DMS53 treated with DMSO at 0.1 percent for 48 hours (cell line): Measurements from ENCODE around the gene SSH2.

Experiments used
- DNase-seq: peaks from one replicate; lab custom pipeline; 2025; ENCODE audit not compliant: unreplicated experiment; lab: John Stamatoyannopoulos, UW

The SSH2 gene

DNA sequence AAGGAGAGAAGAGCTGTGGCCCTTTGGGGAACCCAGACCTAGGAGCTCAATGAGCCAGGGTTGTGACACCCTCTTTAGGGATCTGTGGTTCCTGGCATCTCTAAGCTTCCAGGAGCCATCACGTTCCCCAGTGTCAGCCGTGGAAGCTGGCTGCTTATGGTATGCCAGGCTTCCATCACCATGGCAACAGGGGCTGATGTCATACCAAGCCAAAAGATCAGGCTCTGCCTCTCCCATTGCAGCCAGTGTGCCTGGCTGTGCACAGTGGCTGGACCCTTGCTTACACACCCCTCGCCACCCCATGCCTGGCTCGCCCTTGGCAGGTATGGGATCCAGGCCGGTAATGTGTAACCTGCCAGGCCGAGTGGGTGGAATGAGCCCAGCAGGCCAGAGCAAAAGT lies 91.1 kb downstream of the SSH2 start:
- no peak for DNase-seq

DNA sequence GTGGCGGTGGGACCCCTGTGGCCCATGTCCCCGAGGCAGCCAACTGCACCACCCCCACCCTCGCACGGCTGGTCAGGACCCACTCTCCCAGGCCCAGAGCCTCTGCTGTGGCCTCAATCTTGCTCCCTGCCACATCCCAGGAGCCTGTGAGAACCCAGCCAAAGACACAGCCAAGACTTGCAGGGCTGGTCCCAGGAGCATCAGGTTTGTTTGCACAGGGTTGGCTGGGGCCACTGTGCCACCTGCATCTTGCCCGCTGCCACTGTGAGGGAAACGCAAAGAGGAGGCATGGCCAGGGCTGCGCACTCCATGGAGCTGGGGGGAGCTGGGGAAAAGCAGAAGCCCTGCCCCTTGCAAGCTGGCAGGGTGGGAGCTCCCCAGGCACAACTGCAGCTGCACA lies 92.5 kb downstream of the SSH2 start:
- DNase-seq = no peak

GRCh38 chr17:29836643-29837042 lies 93.4 kb downstream of the SSH2 start:
- DNase-seq = no peak

DNA sequence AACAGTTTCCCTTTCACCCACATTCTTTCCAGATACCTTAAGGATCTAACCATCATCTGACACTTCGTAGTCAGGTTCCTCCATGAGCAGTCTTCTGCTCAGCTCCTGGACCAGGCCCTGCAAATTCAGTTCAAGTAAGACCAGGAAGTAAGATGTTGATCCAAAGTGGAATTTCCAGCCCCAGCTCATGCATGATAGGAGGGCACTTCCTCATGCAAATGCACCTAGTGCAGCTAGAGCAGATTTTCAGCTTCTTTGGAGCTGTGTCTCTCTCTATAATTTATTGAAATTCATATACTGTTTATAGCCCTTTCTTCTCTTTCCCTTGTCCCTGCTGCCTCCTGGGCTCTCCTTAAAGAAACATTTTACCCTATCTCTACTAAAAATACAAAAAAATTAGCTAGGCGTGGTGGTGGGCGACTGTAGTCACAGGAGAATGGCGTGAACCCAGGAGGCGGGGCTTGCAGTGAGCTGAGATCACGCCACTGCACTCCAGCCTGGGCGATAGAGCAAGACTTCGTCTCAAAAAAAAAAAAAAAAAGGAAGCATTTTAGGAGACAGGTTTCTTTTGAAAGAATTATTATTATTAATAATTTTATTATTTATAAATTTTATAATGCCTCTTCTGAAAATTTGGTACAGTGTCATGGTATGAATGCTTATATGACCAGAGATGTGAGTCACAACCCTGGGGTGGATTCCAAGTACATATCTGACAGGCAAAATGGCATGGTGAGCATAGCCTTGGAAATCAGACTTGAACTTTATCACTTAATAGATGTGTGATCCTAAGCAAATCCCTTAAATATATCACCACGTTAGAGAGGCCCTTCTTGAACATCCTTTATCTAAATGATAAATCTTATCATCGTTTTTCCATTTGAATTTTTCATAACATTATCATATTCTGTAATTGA lies 94.3 kb downstream of the SSH2 start:
- no peak for DNase-seq

- no peak for DNase-seq
Measured at GRCh38 chr17:29833801-29834200, 96.2 kb downstream of the SSH2 start.

DNA sequence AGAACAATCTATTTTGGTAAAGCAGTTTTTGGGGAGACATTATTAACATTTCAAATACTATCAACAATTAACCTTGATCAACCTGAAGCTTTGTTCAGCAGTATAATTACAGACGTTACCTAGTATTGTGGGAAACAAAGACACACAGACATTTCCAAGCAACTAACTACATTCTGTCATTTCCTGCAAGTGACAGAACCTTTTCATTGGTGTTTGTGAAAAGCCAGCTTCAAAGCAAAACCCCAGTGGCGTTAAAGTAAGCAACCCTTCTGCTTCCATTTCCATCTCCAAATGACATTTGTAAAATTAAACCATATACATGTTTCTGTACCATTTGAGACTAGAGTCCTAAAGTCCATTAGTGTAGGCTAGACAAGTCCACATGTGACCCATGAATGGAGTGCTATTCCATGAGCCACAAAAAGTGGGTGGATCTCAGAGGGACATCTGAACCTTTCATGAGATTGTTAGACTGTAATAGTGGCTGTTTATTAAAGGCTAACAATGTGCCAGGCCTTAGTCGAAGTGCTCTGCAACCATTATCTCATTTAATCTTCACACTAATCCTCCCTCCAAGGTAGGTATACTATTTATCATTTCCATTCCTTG lies 101.2 kb downstream of the SSH2 start:
- DNase-seq = no peak

GRCh38 chr17:29827179-29827578 lies 102.8 kb downstream of the SSH2 start:
- DNase-seq = no peak

DNA sequence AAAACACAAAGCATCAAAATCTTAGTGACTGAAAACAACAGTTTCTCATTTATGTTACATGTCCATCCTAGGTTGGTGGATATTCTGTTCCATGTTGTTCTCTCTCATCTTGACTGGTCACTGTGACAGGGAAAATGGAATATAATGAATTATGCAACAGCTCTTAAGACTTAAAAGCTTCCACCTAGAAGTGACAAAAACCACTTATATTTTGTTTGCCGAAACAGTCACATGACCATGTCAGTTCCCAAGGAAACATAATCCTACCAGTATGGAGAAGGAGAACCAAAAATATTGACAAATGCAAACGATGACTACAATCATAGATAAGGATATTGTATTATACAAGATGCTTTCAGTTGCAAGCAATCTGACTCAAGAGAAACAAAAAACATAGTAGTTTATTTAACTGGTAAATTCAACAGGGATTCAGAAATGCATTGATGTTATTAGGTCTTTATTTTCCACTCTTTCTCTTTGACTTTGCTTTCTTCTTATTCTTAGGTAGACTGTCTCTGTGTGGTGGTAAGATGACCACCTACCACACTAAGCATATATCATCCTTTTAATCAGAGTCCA lies 103.8 kb downstream of the SSH2 start:
- peak; percentile 89 for DNase-seq

GRCh38 chr17:29825604-29826003 lies 104.4 kb downstream of the SSH2 start:
- DNase-seq = peak; percentile 80

GRCh38 chr17:29821897-29822296 lies 108.1 kb downstream of the SSH2 start:
- DNase-seq = no peak

DNA sequence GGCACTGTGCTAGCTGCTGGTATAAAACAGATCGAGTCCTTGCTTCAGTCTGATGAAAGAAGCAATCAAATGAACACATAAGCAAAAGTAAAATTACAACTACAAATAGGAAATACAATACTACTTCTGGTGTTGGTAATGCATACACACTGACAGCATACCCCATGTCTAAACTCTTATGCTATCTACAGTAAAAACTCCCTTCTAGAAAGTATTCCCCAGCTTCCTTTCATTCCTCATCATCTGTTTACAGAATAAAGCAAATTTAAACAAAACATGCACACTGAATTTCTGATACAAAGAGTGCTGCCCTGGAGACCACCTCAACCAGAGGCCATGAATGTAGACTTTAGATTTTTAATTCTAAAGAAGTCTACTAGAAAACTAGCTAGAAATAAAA lies 109.6 kb downstream of the SSH2 start:
- DNase-seq = no peak

DNA sequence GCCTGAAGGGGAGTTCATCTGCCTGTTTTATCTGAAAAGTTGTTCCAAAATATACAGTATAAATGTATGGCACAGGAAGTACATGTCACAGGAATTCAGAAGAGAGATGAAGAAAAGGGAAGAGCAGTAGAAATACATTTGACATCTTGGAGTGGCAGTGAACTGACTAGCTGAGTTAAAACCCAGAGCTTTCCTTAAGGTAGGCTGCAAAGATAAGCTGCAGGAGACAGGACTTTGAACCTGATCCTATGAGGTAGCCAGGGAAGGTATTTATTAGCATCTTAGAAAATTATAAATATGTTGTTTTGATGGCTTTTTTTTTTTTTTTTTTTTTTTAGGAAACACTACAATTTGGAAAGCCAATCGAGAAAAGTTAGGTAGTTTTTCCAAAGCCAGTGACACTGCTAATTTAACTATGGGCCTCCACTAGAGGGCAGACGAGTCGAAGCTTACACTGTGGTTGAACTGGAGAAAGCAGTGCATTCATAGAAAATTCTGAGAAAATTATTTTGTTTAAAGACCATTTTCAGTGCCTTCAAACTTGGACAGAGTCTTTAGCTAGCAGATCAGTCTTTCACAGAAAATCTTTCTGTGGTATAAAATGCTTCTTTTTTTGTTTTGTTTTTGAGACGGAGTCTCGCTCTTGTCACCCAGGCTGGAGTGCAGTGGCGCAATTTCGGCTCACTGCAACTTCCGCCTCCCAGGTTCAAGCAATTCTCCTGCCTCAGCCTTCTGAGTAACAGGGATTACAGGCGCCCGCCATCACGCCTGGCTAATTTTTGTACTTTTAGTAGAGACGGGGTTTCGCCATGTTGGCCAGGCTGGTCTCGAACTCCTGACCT lies 122.3 kb downstream of the SSH2 start:
- peak; percentile 11 for DNase-seq

- DNase-seq = no peak
Measured at GRCh38 chr17:29802246-29802645, 127.8 kb downstream of the SSH2 start.

DNA sequence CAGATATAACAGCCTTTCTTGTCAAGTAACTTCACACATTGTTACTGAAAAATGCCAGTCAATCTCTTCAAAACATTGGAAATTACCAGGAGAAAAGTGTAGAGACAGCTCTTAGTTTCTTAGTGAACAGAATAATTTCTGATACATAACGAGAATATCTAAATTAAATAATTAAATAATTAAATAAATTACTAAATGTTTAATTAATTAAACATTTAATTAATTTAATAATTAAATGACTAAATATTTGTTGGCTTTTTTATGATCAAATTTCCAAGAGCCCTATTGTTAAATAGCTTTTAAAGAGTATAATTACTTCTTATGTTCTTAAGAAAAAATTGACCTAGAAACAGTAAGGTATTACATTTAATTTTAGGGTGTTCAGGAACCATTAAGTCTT lies 129.6 kb downstream of the SSH2 start:
- no peak for DNase-seq

- DNase-seq = no peak
Measured at GRCh38 chr17:29796652-29797051, 133.4 kb downstream of the SSH2 start.

- DNase-seq = no peak
Measured at GRCh38 chr17:29793501-29793900, 136.5 kb downstream of the SSH2 start.

- no peak for DNase-seq
Measured at GRCh38 chr17:29791336-29792080, 138.5 kb downstream of the SSH2 start.

DNA sequence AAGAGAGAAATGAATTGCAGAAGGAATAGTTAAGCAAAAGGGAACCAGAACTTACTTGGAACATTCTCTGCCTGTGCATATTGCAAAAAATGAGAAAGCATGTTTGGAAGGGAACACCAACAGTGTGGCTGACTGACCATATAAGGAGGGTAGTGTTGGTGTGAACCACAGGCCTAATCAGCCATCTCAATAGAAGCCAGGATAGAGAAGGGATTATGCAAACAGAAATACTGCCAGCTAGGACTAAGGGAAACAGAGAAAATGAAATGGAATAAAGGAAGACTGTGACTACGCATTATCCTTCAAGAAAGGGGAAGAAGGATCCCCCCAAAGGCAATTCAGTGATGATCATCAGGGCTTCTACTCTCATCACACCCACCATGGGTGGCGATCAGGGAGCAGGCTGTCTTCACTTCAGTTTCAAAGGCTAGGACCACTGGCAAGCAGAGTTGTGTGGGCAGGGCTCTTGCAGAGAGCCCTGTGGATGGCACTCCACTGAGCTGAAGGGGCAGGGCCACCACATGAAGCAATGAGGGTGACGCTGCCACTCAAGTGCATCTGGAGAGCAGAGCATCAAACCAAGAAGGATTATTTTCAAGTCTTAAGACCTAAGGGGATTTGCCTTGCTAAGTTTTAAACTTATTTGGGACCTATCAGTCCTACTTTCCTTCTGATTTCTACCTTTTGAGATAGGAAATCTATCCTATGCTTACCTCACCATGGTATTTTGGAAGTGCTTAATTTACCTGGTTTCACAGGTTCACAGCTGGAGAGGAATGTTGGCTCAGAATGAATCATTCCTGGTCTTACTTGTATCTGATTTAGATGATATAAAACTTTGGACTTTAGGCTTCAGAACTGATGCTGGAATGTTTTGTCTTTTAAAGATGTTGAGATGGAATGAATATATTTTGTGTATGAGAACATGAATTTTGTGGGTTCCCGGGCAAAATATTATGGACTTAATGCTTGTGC lies 140.5 kb downstream of the SSH2 start:
- no peak for DNase-seq

DNA sequence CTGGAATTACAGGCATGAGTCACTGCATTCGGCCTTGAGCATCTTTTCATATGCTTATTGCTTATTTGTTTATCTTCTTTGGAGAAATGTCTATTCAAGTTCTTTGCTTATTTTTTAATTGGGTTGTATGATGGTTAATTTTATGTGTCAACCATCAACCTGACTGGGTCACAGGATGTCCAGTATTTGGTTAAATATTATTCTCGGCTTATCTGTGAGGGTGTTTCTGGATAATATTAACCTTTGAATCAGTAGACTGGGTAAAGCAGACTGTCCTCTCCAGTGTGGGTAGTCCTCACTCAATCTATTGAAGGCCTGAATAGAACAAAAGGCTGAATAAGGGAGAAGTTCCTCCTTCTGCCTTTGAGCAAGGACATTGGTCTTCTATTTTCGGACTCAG lies 142.0 kb downstream of the SSH2 start:
- DNase-seq = no peak
